VCaP (cell line): ENCODE results near the gene IQCF2.

Source experiments
- H3K27ac ChIP-seq: fragments of 450-650 bp; 2 replicates; pipeline ENCODE4 v1.5.1; 2017
- TF ChIP-seq, protein P1 (sequence below): fragments of 450-650 bp; conservative IDR thresholded peaks from 2 replicates; pipeline ENCODE4 v1.5.1; 2017; ENCODE audit warnings: mild to moderate bottlenecking, moderate library complexity

IQCF2 gene

DNA sequence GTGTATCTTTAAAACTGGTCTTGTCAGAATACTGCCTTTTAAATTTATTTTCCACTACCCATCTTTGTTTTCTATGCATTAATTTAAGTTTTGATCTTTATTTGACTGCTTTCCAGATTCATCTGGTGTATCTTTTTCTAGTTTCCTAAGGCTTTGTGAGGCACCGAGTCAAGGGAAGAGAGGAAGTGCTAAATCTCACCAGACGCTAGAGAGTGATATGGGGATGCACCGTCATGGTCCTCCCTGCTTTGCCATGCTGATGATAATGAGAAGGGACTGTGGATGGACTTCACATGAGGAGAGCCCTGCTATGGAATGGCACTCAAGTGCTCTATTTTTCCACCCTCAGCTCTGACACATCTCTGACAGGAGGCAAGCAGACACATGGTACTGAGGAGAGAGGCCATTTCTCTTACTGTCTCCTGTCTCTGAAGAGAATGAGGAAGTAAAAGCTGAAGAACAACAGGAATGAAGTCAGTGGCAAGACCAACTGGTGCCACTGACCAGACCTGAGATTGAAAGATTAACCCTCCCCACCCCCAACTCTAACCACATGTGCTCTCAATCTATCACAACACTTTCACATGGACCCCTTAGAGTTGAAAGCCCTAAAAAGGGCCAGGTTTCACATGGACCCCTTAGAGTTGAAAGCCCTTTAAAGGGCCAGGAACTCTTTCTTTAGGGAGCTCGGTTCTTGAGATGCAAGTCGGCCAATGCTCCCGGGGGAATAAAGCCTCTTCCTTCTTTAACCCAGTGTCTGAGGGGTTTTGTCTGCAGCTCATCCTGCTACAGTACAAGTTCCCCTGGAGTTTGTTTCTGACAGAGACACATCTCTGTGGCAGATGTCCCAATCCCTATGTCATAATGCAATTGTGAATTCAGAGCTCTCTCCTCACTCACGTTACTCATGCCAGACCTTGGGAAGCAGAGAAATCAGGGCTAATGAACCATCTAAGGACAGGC lies at the start of gene IQCF2:
IQCF2 (plus strand) TSS at position 913 of the 963 bp plus-strand sequence. CDS start 52 bp downstream, outside the sequence.
- H3K27ac ChIP-seq: no peak within 1 kb of the TSS
- TF ChIP-seq, protein P1, sequence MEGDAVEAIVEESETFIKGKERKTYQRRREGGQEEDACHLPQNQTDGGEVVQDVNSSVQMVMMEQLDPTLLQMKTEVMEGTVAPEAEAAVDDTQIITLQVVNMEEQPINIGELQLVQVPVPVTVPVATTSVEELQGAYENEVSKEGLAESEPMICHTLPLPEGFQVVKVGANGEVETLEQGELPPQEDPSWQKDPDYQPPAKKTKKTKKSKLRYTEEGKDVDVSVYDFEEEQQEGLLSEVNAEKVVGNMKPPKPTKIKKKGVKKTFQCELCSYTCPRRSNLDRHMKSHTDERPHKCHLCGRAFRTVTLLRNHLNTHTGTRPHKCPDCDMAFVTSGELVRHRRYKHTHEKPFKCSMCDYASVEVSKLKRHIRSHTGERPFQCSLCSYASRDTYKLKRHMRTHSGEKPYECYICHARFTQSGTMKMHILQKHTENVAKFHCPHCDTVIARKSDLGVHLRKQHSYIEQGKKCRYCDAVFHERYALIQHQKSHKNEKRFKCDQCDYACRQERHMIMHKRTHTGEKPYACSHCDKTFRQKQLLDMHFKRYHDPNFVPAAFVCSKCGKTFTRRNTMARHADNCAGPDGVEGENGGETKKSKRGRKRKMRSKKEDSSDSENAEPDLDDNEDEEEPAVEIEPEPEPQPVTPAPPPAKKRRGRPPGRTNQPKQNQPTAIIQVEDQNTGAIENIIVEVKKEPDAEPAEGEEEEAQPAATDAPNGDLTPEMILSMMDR: no peak

DNA sequence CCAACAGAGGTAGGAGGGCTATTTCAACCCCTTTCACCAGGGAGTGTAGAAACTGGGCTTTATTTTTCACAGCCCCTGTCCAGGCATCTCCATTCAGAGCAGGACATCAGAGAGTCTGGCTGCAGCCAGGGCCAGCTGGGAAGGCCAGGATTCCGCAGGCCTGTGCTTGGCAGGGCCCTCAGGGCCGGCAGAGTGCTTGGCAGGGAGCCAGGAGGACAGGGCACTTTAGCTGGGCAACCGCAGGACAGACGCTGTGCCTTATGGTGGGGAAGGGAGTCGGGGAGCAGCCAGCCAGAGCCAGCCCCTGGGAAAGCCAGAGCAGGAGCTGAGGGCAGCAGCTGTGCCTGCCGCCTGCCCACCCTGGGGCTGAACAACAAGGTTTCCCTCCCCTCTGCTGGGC lies 47.9 kb upstream of the IQCF2 start:
- no peak overlapping the region for H3K27ac ChIP-seq
- TF ChIP-seq, protein P1: no peak

GRCh38 chr3:51814034-51814433 lies 47.4 kb upstream of the IQCF2 start:
- no peak overlapping the region for H3K27ac ChIP-seq
- TF ChIP-seq, protein P1: no peak

DNA sequence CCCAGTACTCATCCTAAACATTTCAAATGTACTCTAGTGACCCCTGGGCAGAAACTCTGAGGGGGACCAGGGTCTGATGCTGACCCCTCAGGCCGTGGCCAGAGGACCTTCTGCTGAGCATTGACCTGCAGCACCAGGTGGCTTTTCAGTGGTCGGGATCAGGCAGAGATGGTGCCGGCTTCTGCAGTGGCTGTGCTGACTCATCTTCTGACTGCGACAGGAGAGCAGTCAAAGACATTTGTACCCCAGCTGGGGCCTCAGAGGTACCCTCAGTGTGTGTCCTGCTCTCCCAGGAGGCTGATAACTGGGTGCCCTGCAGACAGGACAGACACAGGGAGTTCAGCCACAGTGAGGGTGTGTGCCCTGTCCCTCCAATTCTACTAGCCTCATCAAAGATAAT lies 45.8 kb upstream of the IQCF2 start:
- H3K27ac ChIP-seq: no peak overlapping the region
- TF ChIP-seq, protein P1: no peak

DNA sequence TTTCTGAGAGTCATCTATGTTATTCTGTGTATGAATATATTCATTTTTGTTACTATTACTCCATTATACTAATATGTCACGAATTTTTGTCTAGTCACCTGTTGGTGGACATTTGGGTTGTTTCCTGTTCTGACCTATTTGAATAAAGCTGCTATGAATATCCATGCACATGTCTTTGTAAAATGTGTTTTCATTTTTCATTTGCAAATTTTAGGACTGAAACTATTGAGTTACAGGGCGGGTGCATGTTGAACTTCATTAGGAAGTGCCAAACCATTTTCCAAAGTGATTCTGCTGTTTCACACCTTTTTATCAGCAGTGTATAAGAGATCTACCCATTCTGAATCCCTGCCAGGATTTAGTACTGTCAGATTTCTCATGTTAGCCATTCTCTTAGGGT lies 44.7 kb upstream of the IQCF2 start:
- TF ChIP-seq, protein P1: no peak
- no peak overlapping the region for H3K27ac ChIP-seq

DNA sequence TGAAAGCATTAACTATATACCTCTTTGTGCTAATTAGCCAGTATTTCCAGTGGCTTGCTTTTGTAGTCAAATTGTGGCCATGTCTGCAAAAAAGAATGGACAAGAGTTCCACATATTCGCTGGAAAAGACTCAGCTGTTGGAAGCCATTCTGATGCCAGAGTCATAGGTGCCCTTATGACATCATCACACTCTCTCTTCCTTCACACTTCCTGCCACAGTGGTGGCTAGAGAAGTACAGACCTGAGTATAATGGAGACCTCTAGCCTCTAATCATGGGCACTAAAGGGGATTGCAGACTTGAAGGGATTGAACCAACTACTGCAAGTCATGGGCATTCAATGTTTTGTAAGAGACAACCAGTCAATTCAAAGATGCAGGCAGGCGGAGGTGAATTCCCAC lies 44.0 kb upstream of the IQCF2 start:
- TF ChIP-seq, protein P1: no peak

DNA sequence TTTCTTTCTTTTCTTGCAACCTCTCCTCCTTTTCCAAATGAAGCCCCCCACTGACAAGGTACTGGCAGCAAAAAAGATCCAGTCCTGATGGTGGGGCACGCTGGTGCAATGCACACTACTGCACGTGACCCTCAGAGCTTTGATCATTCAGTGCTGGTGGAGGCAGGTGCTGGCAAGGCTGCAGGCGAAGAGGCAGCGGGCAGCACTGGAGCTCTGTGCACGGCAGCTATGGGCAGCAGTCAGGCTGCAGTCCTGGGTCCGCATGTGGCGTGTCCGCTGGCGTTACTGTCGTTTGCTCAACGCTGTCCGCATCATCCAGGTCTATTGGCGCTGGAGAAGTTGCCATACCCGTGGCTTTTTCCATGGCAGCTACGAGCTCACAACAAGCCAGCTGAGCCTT lies 42.3 kb upstream of the IQCF2 start:
- H3K27ac ChIP-seq: no peak overlapping the region
- TF ChIP-seq, protein P1: no peak

More for the DNA sequence above, 44.0 kb upstream of the IQCF2 start:
- no peak overlapping the region for H3K27ac ChIP-seq
